Hepatocyte (in vitro differentiated cells): ENCODE measurements around the gene PHACTR3. TPM values are rescaled to one million over a fixed set of nuclear protein-coding genes. Genes with fewer than 3 reads are reported as not detected.

Source experiments
- DNase-seq: peaks from one replicate; pipeline ENCODE4 v3.0.0-alpha.2; 2016; ENCODE audit warnings: low spot score
- H2AFZ ChIP-seq: fragments of 200-600 bp; sonication (generic); 2 replicates; pipeline ENCODE4 v1.6.0; 2016; ENCODE audit warnings: antibody characterized with exemption, mild to moderate bottlenecking
- H3K27ac ChIP-seq: fragments of 200-600 bp; sonication (generic); 2 replicates; pipeline ENCODE4 v1.5.1; 2016; ENCODE audit warnings: mild to moderate bottlenecking
- H3K27me3 ChIP-seq: fragments of 200-600 bp; sonication (generic); 2 replicates; pipeline ENCODE4 v1.6.1; 2016
- H3K36me3 ChIP-seq: fragments of 200-600 bp; sonication (generic); replicated peaks from 2 replicates; pipeline ENCODE4 v1.5.1; 2016; ENCODE audit warnings: low read depth; ENCODE audit not compliant: insufficient read depth
- H3K4me1 ChIP-seq: fragments of 200-600 bp; sonication (generic); 2 replicates; pipeline ENCODE4 v1.5.1; 2016; ENCODE audit warnings: mild to moderate bottlenecking, moderate library complexity; ENCODE audit not compliant: insufficient read depth
- H3K4me2 ChIP-seq: fragments of 200-600 bp; sonication (generic); 2 replicates; pipeline ENCODE4 v1.6.0; 2016
- H3K4me3 ChIP-seq: fragments of 200-600 bp; sonication (generic); 2 replicates; pipeline ENCODE4 v1.5.1; 2016; ENCODE audit warnings: mild to moderate bottlenecking
- H3K79me2 ChIP-seq: fragments of 200-600 bp; sonication (generic); 2 replicates; pipeline ENCODE4 v1.6.0; 2017; ENCODE audit warnings: mild to moderate bottlenecking
- H3K9me2 ChIP-seq: fragments of 200-600 bp; sonication (generic); replicated peaks from 2 replicates; pipeline ENCODE4 v1.6.0; 2017; ENCODE audit warnings: mild to moderate bottlenecking; ENCODE audit not compliant: insufficient read depth
- H3K9me3 ChIP-seq: fragments of 200-600 bp; sonication (generic); 2 replicates; pipeline ENCODE4 v1.5.1; 2016; ENCODE audit warnings: low read depth, mild to moderate bottlenecking
- H4K20me1 ChIP-seq: fragments of 200-600 bp; sonication (generic); 2 replicates; pipeline ENCODE4 v1.6.0; 2016; ENCODE audit warnings: mild to moderate bottlenecking; ENCODE audit not compliant: insufficient read depth, poor library complexity, severe bottlenecking
- CTCF ChIP-seq: fragments of 200-600 bp; sonication (generic); IDR thresholded peaks from 2 replicates; pipeline ENCODE4 v1.5.1; 2016; ENCODE audit warnings: antibody characterized with exemption, mild to moderate bottlenecking; ENCODE audit not compliant: poor library complexity
- EZH2 ChIP-seq: fragments of 200-600 bp; sonication (generic); IDR thresholded peaks from 2 replicates; pipeline ENCODE4 v1.6.1; 2016; ENCODE audit warnings: antibody characterized with exemption, mild to moderate bottlenecking, borderline replicate concordance
- EZH2phosphoT487 ChIP-seq: fragments of 200-600 bp; sonication (generic); IDR thresholded peaks from one replicate; pipeline ENCODE4 v1.6.1; 2018; ENCODE audit warnings: antibody characterized with exemption, mild to moderate bottlenecking, low read depth, moderate library complexity; ENCODE audit not compliant: unreplicated experiment, severe bottlenecking
- WGBS: methylation state at CpG from one replicate; pipeline ENCODE4 v1.1.6; 2016; ENCODE audit warnings: low lambda C conversion rate; ENCODE audit errors: missing lambda C conversion rate; 5-methylcytosine and 5-hydroxymethylcytosine counted together
- polyA plus RNA-seq: library from polyadenylated mRNA; unstranded; fragments of >200 nt; fragmentation: Nextera tagmentation; extraction: Ambion mirVana; gene quantifications from 2 replicates; pipeline ENCODE4 v1.2.1, GENCODE V29; 2016
- total RNA-seq: library from RNA; depleted of rRNA; stranded (reverse); fragments of >200 nt; gene quantifications from 2 replicates; pipeline ENCODE4 v1.2.3, GENCODE V29; 2014

The PHACTR3 gene
- total and polyA plus RNA-seq, 2 experiments from 2014 or later = 5.2 to 7.5 TPM

GRCh38 chr20:59671661-59672471 is 67.5 kb downstream of the PHACTR3 start:
- no peaks in the 10 kb centered on the region for H3K79me2 ChIP-seq
- H3K36me3 ChIP-seq = no peaks in the 10 kb centered on the region
- H3K27ac ChIP-seq = no peak overlapping the region
- H3K9me3 ChIP-seq = no peaks in the 10 kb centered on the region
- H3K9me2 ChIP-seq = no peaks in the 10 kb centered on the region
- H2AFZ ChIP-seq = no peak overlapping the region
- TF ChIP-seq EZH2phosphoT487 (no peak), CTCF (no peak), EZH2 (no peak)
- no peak for DNase-seq
- H3K4me1 ChIP-seq = no peaks in the 10 kb centered on the region
- H3K27me3 ChIP-seq = no peaks in the 10 kb centered on the region
- H3K4me3 ChIP-seq = no peak overlapping the region
- 77% methylated on average over 16 of the region's 16 CpGs for WGBS
- no peak overlapping the region for H3K4me2 ChIP-seq
- H4K20me1 ChIP-seq = no peaks in the 10 kb centered on the region

GRCh38 chr20:59672576-59672975 is 68.2 kb downstream of the PHACTR3 start:
- Histone ChIP-seq H3K27ac (no peak overlapping the region), H4K20me1 (no peaks in the 10 kb centered on the region), H3K36me3 (no peaks in the 10 kb centered on the region), H3K4me3 (no peak overlapping the region), H3K79me2 (no peaks in the 10 kb centered on the region), H3K4me1 (no peaks in the 10 kb centered on the region), H3K27me3 (no peaks in the 10 kb centered on the region), H3K9me3 (no peaks in the 10 kb centered on the region), H3K9me2 (no peaks in the 10 kb centered on the region), H2AFZ (no peak overlapping the region), H3K4me2 (no peak overlapping the region)
- no peak for TF ChIP-seq EZH2phosphoT487
- TF ChIP-seq CTCF = no peak
- TF ChIP-seq EZH2 = no peak
- DNase-seq = no peak
- 86% methylated on average over 9 of the region's 9 CpGs for whole genome bisulfite sequencing

GRCh38 chr20:59673288-59673997 is 69.1 kb downstream of the PHACTR3 start:
- H3K27me3 ChIP-seq = no peaks in the 10 kb centered on the region
- no peak for DNase-seq
- H2AFZ ChIP-seq = no peak overlapping the region
- no peak overlapping the region for H3K4me3 ChIP-seq
- TF ChIP-seq CTCF (no peak), EZH2phosphoT487 (no peak)
- H3K79me2 ChIP-seq = no peaks in the 10 kb centered on the region
- no peak overlapping the region for H3K27ac ChIP-seq
- 86% methylated on average over 16 of the region's 16 CpGs for WGBS
- H4K20me1 ChIP-seq = no peaks in the 10 kb centered on the region
- no peaks in the 10 kb centered on the region for H3K4me1 ChIP-seq
- no peaks in the 10 kb centered on the region for H3K9me2 ChIP-seq
- no peaks in the 10 kb centered on the region for H3K36me3 ChIP-seq
- H3K9me3 ChIP-seq = no peaks in the 10 kb centered on the region
- H3K4me2 ChIP-seq = no peak overlapping the region
